ENCODE data around the gene TRIM37.
A peak's percentile ranks its signal among the peaks of the same experiment; 100 is the strongest.

The TRIM37 gene

DNA sequence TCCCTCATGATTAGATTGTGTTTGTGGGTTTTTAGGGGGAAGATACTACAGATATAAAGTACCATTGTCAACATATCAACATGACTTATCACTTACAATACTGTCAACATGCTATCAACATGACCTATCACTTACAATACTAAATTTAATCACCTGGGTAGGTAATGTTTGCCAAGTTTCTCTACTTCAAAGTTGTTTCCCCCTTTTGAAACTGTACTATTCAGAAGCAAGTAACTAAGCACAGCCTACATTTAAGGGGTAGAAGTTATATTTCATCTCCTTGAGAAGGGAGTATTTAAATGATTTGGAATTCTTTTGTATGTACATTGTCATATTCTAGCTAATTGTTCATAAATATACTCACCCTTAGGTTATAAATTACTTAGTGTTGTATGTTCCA is 68.7 kb downstream of the TRIM37 start:
- no peak for DNase-seq (ENCODE audit: low read depth in 1 of 2, low spot score in 1 of 2)

DNA sequence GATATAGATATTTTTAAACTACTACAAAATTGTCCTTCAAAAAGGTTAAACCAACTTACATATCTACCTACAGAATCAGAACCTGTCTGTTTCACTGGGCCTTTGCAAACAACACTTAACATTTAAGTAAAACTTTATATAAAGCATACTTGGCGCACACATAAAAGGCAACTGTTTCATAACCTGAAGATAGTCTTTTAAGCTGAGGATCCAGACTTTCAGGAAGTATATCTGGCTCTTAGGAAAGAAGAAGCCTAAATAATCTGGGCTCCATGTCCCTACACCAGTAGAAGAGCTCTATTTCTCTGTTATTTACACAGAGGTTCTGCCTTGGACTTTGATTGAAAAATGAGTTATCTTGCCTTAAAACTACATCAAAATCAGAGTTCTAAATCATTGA is 75.9 kb downstream of the TRIM37 start:
- no peak for DNase-seq (ENCODE audit: low read depth in 1 of 2, low spot score in 1 of 2)

DNA sequence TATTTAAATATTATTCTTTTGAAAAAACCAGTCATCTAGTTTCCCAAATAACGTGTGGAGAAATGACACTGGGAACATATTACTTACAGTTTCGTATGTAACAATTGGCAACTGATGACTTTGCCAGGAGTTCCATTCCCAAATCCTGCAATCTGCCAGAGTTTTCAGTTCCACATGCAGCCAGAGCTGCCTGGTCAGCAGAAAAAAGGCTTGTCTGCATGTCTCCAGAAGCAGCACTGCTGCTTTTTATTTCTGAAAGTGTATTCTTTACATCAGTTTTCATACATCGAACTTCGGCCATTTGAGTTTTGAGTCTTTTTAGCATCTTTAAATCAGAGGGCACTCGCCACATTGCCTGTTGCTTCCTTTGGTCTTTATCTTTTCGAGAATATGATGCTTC is 78.4 kb downstream of the TRIM37 start:
- no peak for DNase-seq (ENCODE audit: low read depth in 1 of 2, low spot score in 1 of 2)

DNA sequence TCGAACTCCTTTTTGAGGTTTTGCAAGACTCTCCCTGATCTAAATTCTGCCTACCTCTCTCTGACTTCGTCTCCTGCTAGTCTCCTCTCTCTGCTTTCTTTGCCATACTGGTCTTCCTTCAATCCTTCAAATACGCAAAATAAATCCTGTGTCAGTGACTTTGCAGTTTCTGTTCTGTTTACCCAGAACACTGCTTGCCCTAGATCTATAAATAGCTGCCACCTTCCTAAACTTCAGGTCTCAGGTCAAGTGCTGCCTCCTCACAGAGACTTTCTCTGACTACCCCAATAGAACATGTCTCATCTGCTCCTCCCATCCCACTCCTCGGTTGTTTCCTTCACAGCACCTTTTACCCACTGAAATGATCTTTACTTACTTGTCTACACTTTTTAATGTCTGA is 78.9 kb downstream of the TRIM37 start:
- no peak for DNase-seq (ENCODE audit: low read depth in 1 of 2, low spot score in 1 of 2)

DNA sequence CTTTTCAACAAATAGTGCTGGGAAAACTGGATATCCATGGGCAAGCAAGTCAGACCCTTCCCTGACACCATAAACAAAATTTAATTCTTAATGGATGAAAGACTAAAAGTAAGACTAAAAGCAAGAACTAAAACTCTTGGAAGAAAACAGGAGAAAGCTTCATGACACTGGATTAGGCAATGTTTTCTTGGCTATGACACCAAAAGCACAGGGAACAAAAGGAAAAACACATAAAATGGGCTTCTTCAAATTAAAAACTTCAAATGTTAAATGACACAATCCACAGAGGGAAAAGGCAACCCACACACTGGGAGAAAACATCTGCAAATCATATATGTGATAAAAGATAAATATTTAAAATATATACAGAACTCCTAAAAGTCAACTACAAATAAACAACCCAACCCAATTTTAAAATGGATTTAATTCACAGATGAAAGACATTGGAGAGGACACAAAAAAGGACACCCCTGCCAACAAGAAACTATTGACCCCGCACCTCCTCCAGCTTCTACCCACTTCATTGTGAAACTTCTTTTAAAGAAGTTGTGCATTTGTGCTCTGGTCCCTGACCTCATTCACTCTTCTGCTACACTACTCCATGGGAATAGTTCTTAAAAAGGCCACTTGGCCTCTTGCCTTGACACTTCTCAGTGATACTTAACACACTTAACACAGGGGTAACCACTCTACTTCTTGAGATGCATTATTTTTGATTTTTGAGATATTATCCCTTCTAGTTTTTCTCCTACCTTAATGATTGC is 80.3 kb downstream of the TRIM37 start:
- no peak for DNase-seq (ENCODE audit: low read depth in 1 of 2, low spot score in 1 of 2)

DNA sequence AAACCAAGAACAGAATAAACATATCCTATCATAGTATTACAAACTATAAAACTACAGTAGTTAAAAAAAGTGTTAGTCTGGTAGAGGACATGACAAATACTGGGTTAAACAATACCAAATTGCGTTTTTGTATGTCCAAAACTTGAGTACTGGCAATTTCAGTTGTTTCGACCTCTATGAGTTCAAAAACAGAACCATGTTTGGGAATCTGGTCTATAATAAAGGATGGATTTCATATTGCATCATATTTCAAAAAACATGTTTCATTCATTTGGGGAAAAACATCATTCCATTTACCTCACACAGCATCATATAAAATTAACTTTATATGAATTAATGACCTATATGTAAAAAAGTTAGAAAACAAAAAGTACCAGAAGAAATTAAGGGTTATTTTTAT is 81.8 kb downstream of the TRIM37 start:
- no peak for DNase-seq (ENCODE audit: low read depth in 1 of 2, low spot score in 1 of 2)

DNA sequence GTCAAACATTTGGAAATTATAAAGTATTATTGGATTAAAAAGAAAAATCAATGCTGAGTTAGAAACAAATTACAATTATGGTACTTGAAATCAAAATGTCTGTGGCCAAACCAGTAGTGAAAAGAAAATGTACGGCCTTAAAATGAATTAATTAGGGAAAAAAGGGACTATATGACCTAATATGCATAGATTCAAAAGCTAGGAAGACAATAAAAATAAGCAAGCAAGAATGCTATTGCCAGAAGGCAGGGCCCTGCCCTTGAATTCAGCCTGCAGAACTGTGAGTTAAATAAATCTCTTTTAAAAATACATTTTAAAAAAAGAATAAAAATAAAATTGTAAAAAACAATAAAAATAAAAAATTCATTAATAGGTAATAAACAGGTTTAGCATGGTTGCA is 88.7 kb downstream of the TRIM37 start:
- DNase-seq (ENCODE audit: low read depth in 1 of 2, low spot score in 1 of 2) = no peak

DNA sequence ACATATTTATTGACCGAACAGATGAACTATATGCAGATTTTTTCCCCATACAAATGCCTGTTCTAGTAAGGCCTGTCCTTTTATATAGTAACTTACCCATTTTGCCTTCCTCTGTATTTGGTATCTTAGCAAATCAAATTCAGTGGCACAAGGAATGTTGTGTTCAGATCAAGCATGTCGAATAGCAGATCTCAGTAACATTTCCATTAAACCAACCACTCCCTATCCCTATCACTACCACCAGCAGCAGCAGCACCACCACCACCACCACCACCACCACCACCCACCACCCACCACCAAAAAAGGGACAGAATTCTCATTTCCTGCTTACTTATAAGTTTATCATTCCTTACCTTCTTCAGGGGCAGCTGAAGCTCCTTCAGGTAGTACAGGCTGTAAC is 94.7 kb downstream of the TRIM37 start:
- DNase-seq (ENCODE audit: low read depth in 1 of 2, low spot score in 1 of 2) = no peak

DNA sequence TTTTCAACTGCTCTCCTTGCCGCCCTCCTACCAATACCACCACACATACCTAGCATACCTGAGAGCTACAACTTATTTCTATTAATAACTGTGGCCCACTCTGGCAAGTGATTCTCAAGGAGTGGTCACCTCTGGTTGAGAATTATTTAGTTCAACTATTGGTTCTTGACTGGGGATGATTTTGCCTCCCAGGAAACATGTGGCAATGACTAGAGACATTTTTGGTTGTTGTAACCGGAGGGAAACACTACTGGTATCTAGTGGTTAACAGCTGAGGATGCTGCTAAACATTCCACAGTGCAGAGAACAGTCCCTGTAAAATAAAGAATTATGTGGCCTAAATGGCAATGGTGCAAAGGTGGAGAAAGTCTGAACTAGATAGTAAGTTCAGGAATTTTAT is 96.7 kb downstream of the TRIM37 start:
- DNase-seq (ENCODE audit: low read depth in 1 of 2, low spot score in 1 of 2) = no peak

DNA sequence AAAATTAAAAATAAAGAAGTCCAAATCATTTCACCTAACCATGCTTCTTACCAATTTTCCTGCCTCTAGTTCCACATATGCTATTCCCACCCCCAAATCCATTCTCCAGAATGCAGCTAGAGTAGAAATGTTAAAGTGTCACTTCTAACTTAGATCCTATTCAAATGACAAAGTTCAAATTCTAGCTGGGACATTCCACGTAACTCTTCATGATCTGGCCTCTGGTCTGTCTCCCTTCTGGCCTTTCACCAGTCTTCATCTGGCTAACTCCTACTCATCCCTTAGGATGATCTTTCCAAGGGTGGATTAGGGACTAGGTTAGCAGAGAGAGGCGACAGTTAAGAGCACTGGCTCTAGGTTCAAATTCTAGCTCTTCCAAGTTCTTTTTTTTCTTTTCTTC is 97.9 kb downstream of the TRIM37 start:
- DNase-seq (ENCODE audit: low read depth in 1 of 2, low spot score in 1 of 2) = no peak

DNA sequence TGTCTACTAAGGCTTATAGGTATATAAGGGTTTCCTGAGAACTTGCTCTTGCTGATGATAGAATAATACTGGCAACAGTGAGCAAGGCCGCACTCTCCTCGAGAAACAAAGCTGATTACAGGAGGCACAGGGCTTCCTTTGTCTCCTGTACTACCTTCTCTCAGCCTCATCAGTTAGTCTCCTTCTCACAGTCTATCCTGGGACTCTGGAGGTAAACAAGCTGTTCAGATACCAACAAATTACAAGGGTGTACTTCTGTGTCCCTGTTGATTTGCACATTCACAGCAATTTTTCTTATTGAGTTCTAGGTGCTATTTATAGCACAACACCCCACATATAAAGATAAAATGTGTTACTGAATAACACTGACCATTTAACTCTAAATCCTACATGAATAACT is 98.7 kb downstream of the TRIM37 start:
- DNase-seq (ENCODE audit: low read depth in 1 of 2, low spot score in 1 of 2) = no peak

DNA sequence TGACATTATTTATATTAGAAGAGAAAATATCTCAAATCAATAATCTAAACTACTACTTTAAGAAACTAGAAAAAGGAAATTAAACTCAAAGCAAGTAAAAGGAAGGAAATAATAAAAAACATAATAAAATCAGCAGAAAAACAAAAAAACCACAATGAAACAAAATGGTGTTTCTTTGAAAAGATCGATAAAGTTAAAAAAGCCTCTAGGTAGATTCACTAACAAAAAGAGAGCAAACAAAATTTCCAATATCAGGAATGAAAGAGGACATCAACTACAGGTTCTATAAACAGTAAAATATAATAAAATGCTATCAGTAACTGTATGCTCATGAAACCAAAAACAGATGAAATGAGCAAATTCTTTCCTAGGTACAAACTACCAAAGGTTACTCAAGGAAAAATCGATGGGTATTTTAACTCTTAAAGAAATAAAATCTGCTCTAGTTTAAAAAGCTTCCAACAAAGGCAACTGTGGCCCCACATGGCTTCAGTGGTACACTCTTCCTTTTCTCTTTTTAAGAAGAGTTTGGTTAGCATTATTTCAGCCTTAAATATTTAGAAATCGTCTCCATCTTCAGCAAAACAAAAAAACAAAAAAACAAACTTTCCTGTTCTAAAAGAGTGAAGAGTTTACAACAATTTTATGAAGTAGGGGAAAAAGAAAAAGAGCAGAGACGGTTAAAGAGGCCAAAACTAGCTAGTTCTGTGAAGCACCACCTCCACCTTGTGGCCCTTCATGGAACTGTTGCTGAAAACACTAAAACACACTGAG is 102.2 kb downstream of the TRIM37 start:
- DNase-seq (ENCODE audit: low read depth in 1 of 2, low spot score in 1 of 2) = peak; percentile 15 to 44

DNA sequence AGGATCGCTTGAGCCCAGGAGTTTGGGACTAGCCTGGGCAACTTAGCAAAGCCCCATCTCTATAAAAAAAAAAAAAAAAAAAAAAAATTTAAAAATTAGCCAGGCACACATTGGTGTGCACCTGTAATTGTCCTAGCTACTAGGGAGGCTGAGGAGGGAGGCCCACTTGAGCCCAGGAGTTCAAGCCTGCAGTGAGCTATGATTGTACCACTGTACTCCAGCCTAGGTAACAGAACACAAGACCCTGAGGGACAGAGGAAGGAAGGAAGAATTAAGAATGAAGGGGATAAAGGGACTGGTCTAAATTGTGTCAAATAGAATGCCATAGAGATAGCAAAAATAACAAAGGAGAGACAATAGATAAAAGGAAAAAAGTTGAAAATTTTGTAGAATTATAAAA is 102.8 kb downstream of the TRIM37 start:
- no peak for DNase-seq (ENCODE audit: low read depth in 1 of 2, low spot score in 1 of 2)

DNA sequence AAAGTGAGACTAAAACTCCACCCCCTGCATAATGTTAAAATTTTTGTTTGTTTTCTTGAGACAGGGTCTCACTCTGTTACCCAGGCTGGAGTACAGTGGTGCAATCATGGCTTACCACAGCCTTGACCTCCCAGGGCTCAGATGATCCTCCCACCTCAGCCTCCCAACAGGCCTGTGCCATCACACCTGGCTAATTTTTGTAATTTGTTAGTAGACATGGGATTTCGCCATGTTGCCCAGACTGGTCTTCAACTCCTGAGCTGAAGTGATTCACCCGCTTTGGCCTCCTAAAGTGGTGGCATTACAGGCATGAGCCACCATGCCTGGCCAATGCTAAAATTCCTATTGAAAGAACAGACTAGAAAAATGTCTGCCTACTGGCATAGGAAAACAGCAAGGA is 103.8 kb downstream of the TRIM37 start:
- DNase-seq (ENCODE audit: low read depth in 1 of 2, low spot score in 1 of 2) = no peak

DNA sequence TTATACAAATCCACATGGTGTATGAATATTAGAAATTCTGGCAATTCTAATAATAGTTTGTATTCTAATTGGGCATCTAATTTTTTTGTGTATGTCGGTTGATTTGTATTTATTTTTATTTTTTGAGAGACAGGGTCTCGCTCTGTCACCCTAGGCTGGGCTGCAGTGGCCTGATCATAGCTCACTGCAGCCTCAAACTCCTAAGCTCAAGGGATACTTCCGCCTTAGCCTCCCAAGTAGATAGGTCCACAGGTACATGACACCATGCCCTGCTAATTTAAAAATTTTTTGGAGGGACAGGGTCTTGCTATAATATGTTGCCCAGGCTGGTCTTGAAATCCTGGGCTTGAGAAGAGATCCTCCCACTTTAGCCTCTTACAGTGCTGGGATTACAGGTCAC is 104.6 kb downstream of the TRIM37 start:
- DNase-seq (ENCODE audit: low read depth in 1 of 2, low spot score in 1 of 2) = no peak

DNA sequence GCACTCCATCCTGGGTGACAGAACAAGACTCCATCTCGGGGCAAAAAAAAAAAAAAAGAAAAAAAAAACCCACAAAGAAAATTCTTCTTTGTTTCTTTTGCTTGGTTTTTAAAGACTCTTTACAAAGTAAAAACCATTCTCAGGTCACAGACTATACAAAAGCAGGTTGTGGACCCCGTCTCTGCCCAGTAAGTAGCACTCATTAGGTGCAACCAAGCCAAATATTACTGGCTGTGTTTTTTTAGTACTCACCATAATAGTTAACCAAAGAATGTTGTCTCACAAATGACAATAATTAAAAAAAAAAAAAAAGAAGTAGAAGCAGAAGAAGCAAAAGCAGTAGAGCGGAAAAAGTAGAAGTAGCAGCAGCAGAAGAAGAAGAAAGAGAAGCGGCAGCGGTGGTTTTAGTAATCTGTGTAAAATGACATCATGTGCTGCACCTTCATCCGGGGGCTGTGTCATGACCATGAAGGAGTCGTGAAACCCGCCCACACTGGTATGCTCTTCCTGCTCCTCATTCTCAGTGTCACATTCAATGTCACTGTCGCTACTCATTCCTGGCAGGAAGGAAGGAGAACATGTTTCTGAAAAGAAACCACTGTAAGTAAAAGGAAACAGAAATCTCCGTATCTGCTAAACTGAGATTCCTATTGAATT is 105.4 kb downstream of the TRIM37 start:
- peak; percentile 37 to 49 for DNase-seq (ENCODE audit: low read depth in 1 of 2, low spot score in 1 of 2)

DNA sequence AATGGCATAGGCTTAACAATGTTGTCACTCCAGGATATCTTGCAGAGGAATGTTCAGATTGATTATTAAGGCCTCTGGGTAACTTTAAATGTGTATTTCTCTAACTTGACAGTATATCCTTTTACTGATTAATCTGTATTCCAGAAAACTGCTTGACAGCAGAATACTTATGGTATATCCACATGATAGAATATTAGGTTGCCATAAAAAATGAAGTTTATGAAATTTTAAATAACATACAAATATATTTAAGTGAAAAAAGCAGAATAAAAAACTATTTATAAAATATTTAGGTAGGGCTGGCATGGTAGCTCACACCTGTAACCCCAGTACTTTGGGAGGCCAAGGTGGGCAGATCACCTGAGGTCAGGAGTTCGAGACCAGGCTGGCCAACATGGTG is 106.7 kb downstream of the TRIM37 start:
- no peak for DNase-seq (ENCODE audit: low read depth in 1 of 2, low spot score in 1 of 2)

DNA sequence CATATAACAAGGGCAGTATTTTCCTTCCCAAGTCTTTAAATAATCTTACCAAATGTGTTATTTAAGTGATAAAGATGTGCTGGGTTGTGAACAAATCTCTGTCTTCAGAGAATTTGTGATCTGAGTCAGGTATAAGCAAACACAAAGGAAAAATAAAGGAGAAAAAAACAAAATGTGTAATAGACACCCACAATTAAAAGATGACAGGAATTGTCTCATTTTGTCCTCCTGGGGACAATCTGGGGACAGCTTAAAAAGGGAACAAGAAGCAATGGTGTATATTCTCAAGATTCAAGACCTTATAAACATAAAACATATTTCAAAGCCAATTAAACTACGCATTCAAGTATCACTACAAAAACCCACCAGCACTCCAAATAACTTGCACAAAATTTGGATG is 107.2 kb downstream of the TRIM37 start:
- no peak for DNase-seq (ENCODE audit: low read depth in 1 of 2, low spot score in 1 of 2)

DNA sequence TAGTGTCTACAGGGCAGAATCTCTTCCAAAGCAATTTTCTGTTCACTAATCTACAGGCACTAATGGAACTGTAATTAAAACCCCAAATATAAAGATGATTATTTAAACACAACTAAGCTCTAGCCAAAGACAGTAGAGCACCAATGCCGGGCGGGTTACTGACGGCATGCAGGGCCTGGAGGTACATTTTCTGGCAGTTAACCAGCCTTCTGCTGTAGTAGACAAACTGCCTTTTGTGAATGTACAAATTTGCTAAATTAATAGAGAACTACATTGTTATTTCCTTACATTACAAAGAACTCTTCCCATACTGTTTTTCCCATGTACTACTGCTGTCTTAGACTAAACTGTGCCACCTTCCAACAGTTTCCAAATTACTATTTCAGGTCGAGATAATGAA is 107.8 kb downstream of the TRIM37 start:
- DNase-seq (ENCODE audit: low read depth in 1 of 2, low spot score in 1 of 2) = no peak

DNA sequence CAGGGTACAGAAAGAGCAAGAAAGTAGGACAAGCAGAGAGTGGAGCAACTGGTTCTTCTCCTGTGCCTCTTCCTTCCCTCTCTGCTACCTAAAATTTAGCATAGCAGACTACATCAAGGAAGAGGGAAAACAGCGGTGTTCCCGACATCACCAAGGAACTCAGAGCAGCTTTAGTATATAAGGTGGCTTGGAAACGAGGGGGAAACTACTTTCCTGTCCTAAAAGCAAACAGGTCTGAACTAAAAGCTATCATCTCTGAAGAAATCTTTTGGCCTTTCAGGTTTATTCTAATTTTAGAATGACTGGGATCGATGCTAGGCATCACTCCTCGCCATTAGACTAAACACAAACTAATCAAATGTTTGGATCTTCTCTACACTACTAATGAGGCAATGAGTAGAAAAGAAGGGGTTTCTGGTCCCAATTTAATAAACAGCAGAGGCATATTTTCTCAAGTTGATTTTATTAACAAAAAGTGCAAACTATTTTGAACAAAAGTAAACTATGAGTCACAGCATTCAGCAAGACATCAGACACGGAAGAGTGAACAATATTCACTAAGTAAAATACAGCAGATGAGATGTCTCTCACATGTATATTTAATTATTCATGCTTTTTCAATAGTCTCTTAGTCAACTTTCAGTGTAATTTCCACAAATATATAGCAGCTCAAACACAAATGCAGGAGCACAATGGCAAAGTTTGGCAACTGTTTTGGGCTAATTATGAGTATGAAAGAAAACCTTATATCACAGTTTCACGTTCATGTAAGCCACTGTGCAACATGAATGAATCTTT is 108.7 kb downstream of the TRIM37 start:
- DNase-seq (ENCODE audit: low read depth in 1 of 2, low spot score in 1 of 2) = no peak

DNA sequence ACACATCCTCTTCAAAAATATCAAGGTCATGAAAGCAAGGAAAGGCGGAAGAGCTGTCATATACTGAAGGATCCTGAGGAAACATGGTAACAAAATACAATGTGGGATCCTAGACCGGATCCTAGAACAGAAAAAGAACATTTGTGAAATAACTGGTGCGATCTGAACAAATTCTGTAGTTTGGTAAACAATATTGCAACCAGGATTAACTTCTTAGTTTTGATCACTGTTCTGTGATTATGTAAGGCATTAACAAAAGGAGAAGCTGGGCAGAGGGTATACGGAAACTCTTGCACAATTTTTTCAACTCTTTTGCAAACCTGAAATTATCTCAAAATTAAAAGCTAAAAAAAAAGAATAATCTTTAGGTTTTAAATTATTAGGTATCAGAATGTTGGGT is 109.7 kb downstream of the TRIM37 start:
- no peak for DNase-seq (ENCODE audit: low read depth in 1 of 2, low spot score in 1 of 2)
